HTR-8/SVneo (cell line): ENCODE data around the gene UACA.

ENCODE experiments used
- DNase-seq: peaks from one replicate; pipeline ENCODE4 v3.0.0; 2011; ENCODE audit warnings: low spot score, mixed read lengths; ENCODE audit not compliant: insufficient read length
- FAIRE-seq: peaks from 2 replicates; lab custom pipeline; 2011; peaks lifted over from hg19 to GRCh38; lab: Jason Lieb, UNC

UACA gene

DNA sequence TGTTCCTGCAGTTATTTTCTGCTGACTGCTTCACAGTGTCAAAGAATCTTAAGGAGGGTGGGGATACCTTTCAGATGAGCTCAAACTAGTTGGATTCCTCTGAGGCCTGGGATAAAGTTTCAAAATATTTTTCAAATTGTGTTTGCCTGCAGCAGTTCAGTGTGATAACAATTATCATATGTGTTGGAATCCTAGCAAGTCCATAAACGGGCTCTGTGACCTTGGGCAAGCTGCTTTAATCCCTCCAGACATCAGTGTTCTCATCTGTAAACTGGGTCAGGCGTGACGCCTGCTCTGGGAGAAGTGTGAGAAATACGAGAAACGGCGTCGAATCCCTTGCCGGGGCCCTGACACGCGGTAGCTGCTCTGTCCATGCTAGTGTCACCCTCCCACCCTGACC lies 153.5 kb downstream of the UACA start:
- FAIRE-seq (no peak), DNase-seq (no peak)

DNA sequence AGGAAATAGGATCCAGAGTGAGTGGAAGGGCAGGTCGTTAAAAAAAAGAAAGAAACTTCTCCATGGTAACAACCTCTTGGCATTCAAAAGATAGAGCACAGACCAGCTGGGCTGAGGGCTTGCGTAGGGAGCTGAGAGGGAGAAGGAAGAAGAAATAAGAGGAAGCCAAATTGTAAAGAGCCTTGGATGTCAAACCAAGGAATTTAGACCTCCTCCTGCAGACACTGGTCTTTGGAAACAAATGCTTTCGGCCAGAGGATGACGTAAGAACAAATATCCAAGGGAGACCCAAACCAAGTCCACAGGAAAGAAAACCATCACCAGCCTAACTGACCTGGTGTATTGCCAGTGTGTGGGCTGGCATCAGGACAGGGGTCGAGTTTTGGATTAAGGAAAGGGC lies 155.2 kb downstream of the UACA start:
- FAIRE-seq (no peak), DNase-seq (no peak)

DNA sequence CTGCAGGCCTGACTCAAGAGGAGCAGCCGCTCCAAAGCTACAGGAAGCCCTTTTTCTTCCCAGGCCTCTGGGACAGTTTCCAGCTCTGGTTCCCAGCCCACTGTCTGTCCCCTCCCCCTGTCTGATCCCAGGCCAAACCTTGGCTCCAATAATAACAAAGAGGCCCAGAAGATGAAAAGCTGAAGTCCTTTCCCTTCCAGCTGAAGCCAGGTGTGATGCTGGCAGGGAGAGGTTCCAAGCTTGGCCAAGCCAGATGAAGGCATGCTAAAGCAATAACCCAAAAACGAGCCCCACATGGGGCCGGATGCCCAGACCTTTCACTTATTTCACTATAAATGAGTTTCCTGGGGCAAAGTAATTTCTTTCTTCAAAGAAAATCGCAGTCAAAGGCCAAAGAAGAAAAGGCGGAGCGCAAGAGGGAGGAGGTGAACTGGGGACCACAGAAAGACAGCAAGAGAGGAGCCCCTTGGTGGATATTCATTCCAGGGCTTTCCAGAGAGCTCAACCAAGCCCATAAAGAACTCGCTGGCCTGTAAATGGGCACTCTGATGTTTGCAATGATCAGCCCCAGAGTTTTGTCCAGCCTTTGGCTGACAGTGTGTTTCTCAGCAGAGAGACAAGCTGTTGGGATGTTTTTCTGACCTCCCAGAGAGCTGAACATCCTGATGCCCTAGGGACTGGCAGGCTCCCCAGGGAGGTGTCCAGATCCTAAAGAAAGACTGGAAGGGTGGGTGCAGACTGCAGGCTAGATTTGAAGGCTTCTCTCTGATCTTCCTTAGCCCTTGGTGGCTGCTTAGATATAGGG lies 157.6 kb downstream of the UACA start:
- DNase-seq (no peak), FAIRE-seq (no peak)

DNA sequence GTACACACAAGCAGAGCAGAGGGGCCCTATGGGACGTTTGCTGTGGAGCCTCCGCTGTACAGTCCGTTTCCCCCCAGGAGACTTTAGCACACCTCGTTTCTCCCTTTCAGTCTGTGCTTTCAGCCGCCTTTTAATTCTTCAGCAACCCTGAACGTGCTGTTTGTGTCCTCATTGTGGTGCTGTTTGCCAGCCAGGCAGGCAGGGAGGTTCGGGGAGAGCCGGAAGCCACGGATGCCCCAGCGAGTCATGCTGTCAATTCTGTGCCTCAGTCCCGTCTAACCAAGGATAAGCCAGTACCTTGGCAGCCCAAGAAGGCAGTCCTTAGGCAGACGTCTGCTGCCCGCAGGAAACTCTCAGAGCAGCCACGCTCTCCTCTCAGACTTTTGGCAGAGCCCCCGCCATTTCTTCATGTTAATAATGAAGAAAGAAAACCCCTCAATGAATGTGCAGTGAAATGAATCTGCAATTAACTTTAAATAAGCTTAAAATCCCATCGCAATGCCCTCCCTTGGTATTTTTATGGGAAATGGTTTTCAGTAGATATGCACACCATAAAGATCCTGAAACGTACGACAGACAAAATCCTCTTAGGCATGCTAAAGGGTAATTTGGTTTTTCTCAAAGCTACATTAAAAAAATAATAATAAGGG lies 158.6 kb downstream of the UACA start:
- FAIRE-seq (peak; percentile 36), DNase-seq (no peak)
